Measurements from ENCODE around the gene CPT1C.

GRCh38 chr19:49701271-49701786 is 10.4 kb downstream of the CPT1C start:
- TF ChIP-seq CTCF (IDR thresholded peaks at IDR 0.05) (no peak), EZH2phosphoT487 (IDR thresholded peaks at IDR 0.05) (no peak)
